Ramos (cell line): ENCODE measurements around the gene PTPRN2.
"Not testable (repeated sequence)": the region's sequence is repeated elsewhere in the genome, so short reads cannot be mapped to it uniquely, and the experiment has no call there.

Experiments used
- in situ Hi-C: fragments of 300-500 bp; cut with MboI; formaldehyde crosslinking; loops from one replicate; pipeline ENCODE4 v1.14.3; 2022; ENCODE audit warnings: low sequenced_read_pairs; ENCODE audit not compliant: unreplicated experiment

PTPRN2 gene

DNA sequence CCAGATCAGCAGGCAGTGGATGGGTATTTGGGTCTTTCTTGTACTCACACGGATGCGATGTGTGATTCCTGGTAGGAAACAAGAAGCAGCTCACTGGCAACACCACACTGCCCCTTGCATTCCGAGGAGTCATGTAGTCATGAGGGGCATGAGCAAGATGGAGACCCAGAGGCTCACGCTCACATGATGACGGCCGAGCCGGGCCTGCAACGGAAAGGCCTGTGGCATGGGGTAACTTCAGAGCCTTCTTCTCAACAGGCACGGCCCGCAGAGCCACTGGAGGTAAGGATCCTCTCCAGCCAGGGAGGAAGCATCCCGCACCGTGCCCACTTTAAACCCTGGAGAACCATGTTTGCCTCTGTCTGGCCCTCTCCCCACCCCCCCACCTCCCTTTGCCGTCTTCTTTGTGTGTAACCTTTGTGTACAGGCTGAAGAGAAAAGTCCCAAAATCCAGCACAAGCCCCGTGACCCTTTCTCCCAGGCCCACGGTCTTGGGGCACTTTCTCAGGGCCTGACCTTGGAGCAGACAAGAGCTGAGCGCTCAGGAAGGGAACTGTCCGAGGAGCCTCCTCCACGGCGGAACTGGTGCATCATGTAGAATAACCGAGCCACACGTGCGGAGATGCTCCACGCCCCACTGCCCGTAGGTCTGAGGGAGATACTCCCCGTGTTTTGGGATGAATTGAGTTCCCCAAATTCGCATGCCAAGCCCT lies 734.4 kb downstream of the PTPRN2 start:
- in situ Hi-C loops, result no loop called here

- in situ Hi-C loops, result no loop called here
Observed at GRCh38 chr7:157851501-157852067, 736.0 kb downstream of the PTPRN2 start.

DNA sequence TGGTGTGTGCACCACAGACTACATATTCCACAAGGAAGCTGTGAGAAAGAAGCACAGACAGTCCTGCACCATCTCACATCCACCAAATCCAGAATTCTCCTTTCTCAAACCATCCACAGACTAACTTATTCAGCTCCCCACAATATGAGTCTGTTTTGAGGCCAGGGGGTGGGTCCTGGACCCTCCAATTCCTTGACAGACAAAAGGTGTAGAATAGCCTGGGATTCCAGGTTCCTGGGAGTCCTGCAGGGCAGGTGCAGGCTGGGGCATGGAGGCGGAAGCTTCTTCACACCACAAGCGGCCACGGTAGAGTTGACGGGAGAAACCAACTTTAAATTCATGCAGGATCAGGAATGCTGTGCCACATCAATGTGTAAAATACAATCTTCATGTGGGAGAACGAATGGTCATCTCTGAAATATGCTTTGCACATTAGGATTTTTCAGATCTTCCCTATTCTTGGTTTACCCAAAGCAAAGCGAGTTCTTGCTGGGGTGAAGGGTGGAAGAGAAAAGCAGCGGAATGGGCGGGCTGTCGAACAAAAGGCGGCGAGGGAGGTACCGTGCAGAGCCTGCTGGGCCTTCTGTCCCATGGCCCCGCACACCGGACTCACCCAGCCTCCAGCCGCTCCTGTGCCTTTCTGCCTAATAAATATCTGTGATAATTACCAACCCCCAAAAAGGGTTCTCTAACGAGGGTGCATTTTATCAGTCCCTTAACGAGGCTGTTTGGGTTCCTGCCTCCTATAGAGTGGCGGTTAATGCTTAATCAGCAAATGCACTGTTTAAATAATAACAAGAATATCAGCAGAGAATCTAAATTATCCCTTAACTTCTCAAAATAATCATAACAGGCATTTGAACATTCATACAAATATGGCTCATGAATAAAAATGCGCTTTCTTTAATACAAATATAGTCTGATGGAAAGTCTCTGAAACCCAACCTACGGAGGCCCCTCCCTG lies 736.9 kb downstream of the PTPRN2 start:
- in situ Hi-C loops, result no loop called here

GRCh38 chr7:157849726-157850125 lies 737.9 kb downstream of the PTPRN2 start:
- in situ Hi-C loops, result no loop called here

DNA sequence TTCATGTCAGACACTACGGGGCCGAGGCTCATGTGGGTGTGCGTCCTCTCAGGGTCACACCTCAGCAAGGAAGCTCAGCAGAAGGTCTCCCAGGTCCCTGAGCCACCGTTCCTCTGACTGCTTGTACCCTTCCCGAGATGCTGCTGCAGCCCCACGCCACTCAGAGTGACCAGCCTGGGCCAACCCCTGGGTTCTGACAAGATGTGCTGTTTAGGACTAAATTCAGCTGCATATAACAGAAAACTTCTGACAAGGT lies 738.4 kb downstream of the PTPRN2 start:
- in situ Hi-C loops, result no loop called here

DNA sequence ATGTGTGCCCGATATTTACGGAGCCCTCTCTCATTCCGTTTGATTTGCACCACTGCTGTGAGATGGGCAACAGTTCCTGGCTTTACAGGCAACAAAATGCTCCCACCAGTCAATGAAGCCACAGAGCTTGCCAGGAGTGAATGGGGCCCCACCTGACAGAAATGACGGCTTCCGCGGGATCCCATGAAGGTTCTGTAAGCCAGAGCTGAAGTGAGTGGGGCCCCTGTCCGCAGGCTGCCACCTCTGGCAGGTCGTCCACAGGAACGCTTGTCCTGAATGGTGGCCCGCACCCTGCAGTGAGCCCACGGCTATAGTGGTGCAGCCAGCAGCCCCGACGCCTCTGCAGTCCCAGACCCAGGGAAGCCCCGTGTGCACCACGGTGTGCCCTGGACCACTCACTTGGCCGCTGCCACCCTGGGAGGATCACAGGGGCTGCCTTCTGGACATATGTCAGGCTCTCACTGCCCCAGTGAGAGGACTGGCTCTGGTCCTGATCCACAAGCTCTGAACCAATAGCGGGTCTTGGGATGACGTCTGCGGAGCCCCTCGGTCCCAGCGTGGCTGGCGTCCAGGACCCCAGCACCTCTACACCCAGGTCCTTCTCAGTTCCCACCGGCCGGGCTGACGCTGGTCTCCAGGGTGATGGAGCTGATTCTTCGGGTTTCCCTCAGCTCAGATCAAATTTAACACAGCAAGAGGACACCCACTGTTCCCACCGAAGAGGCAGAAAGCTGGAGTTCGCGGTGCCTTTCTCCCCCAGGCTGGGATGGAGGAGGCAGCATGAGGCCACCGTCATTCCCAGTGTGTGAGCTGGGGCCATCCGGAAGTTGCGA lies 738.9 kb downstream of the PTPRN2 start:
- in situ Hi-C loops, result no loop called here

DNA sequence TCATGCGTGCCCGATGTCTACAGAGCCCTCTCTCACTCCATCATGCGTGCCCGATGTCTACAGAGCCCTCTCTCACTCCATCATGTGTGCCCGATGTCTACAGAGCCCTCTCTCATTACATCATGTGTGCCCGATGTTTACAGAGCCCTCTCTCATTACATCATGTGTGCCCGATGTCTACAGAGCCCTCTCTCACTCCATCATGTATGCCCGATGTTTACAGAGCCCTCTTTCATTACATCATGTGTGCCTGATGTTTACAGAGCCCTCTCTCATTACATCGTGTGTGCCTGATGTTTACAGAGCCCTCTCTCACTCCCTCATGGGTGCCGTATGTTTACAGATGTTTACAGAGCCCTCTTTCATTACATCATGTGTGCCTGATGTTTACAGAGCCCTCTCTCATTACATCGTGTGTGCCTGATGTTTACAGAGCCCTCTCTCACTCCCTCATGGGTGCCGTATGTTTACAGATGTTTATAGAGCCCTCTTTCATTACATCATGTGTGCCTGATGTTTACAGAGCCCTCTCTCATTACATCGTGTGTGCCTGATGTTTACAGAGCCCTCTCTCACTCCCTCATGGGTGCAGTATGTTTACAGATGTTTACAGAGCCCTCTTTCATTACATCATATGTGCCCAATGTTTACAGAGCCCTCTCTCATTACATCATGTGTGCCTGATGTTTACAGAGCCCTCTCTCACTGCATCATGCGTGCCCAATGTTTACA lies 739.7 kb downstream of the PTPRN2 start:
- in situ Hi-C loops, result not testable (repeated sequence)

DNA sequence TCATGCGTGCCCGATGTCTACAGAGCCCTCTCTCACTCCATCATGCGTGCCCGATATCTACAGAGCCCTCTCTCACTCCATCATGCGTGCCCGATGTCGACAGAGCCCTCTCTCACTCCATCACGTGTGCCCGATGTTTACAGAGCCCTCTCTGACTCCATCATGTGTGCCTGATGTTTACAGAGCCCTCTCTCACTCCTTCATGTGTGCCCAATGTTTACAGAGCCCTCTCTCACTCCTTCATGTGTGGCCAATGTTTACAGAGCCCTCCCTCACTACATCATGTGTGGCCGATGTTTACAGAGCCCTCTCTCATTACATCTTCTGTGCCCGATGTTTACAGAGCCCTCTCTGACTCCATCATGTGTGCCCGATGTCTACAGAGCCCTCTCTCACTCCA lies 740.9 kb downstream of the PTPRN2 start:
- in situ Hi-C loops, result not testable (repeated sequence)

GRCh38 chr7:157846271-157846670 lies 741.4 kb downstream of the PTPRN2 start:
- in situ Hi-C loops, result no loop called here

DNA sequence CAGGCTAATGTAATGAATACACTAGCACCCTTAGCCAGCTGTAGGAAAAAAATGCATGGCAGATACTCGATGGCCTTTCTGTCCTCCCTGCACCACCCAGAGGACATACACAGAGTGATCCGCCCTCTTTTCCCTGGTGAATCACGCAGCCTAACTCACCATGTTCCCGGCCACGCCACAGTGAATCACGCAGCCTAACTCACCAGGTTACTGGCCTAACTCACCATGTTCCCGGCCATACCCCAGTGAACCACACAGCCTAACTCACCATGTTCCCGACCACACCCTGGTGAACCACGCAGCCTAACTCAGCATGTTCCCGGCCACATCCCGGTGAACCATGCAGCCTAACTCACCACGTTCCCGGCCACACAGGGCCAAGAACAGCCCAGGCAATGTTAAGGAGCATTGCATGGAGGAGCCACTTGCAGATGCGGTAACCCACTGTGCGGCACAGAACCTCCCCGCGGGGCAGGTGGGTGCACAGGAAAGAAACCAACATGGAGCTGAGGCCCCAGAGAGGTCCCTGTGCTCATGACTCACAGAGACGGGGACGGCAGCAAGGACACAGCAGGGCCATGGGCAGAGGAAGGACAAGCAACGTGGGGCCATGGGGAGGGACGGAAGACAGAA lies 742.3 kb downstream of the PTPRN2 start:
- in situ Hi-C loops, result no loop called here

DNA sequence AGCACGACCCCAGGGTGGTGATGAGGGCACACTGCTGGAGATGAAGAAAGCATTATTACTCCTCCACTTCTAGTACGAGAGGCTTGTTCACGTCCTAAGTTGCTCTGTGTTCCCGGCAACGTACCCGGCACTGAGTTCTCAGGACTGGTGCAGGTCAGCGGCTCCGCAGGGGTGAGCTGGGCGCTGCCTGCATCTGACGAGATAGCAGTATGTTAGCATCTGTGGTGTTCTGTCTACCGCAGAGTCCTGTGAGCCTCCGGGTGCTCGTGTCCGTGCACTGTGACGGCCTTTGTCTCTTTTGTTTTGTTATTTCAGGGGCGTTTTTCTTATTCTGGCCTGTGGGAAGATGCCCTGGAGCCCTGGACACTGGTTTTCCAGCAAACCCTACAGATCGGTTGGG lies 743.0 kb downstream of the PTPRN2 start:
- in situ Hi-C loops, result no loop called here

GRCh38 chr7:157844141-157844540 lies 743.5 kb downstream of the PTPRN2 start:
- in situ Hi-C loops, result no loop called here

- in situ Hi-C loops, result no loop called here
Observed at GRCh38 chr7:157843336-157844140, 744.1 kb downstream of the PTPRN2 start.

DNA sequence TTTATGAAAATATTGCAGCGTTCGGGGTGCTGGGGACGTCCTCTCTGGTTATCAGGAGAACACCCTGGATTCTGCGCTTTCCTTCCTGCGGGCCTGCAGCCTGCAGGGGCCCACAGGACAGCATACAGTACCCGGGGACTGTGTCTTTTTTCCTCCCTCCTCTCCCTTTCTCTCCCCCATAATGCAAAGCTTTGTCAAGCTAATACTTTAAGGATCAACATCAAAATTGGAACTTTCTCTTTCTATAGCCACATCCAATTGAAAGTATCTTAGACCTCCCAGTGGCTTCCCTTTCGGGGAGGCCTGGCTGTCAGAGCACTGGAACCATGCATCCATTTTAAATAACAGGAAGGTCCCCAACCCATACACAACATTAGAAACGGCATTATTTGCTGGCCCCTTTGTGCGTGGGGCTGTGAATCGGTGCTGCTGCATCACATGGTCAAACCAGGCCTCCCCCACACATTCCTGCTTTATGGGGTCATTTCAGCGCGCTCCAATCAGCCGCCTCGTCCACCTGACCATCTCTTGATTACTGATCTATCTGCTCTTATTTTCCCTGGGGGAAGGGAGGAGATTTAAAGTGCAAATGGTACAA lies 745.8 kb downstream of the PTPRN2 start:
- in situ Hi-C loops, result no loop called here

- in situ Hi-C loops, result no loop called here
Observed at GRCh38 chr7:157840914-157841772, 746.5 kb downstream of the PTPRN2 start.

DNA sequence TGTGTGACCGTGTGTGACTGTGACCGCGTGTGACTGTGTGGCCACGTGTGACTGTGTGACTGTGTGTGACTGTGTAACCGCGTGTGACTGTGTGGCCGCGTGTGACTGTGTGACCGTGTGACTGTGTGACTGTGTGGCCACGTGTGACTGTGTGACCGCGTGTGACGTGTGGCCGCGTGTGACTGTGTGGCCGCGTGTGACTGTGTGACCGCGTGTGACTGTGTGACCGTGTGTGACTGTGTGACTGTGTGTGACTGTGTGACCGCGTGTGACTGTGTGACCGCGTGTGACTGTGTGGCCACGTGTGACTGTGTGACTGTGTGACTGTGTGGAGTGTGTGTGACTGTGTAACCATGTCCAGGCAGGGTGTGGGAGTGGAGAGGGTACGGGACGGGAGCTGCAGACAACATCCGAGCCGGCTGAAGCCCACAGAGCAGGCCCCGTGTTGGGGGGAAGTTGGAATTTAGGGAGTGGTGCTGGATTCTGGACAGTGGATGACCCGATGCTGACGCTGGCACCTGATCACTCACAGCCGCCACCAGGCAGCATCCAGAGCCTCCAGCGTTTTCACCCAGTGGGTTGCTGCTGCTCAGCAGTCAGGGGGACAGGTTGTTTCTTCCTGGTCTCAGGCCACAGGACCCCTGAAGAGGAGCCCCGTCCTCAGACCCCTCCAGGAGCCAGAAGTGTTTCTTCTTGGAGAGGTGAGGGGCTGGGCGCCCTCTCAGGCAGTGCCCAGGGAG lies 747.3 kb downstream of the PTPRN2 start:
- in situ Hi-C loops, result no loop called here
